MV-4-11 (cell line): Measurements from ENCODE around the gene CYRIA.

Source experiments
- DNase-seq: peaks from one replicate; lab custom pipeline; 2025; lab: John Stamatoyannopoulos, UW

The CYRIA gene

GRCh38 chr2:16669388-16669787, 3.8 kb upstream of the CYRIA start:
- no peak for DNase-seq

GRCh38 chr2:16666449-16666801, 791 bp upstream of the CYRIA start:
- DNase-seq, result peak; percentile 17

- no peak for DNase-seq
Measured at GRCh38 chr2:16664809-16665747, 556 bp downstream of the CYRIA start.

- peak; percentile 90 for DNase-seq
Measured at GRCh38 chr2:16664052-16664731, 1.4 kb downstream of the CYRIA start.

- peak; percentile 44 for DNase-seq
Measured at GRCh38 chr2:16663121-16663905, 2.3 kb downstream of the CYRIA start.

- DNase-seq, result no peak
Measured at GRCh38 chr2:16661936-16662839, 3.4 kb downstream of the CYRIA start.

- no peak for DNase-seq
Measured at GRCh38 chr2:16661526-16661925, 4.1 kb downstream of the CYRIA start.

GRCh38 chr2:16660556-16660955, 5.1 kb downstream of the CYRIA start:
- DNase-seq, result no peak

- peak; percentile 35 for DNase-seq
Measured at GRCh38 chr2:16660114-16660513, 5.5 kb downstream of the CYRIA start.

GRCh38 chr2:16658076-16658739, 7.4 kb downstream of the CYRIA start:
- DNase-seq, result no peak

- no peak for DNase-seq
Measured at GRCh38 chr2:16657671-16658070, 8.0 kb downstream of the CYRIA start.

GRCh38 chr2:16656784-16657391, 8.7 kb downstream of the CYRIA start:
- DNase-seq, result peak; percentile 96

GRCh38 chr2:16655905-16656642, 9.6 kb downstream of the CYRIA start:
- no peak for DNase-seq

GRCh38 chr2:16655445-16655837, 10.2 kb downstream of the CYRIA start:
- no peak for DNase-seq

- DNase-seq, result peak; percentile 72
Measured at GRCh38 chr2:16654833-16655444, 10.7 kb downstream of the CYRIA start.

- DNase-seq, result peak; percentile 95
Measured at GRCh38 chr2:16653799-16654198, 11.8 kb downstream of the CYRIA start.

GRCh38 chr2:16653083-16653375, 12.6 kb downstream of the CYRIA start:
- no peak for DNase-seq

- DNase-seq, result peak; percentile 58
Measured at GRCh38 chr2:16652296-16653082, 13.1 kb downstream of the CYRIA start.
